ENCODE data around the gene C1R. TPM values are rescaled to one million over a fixed set of nuclear protein-coding genes. Genes with fewer than 3 reads are reported as not detected.

The C1R gene
- total RNA-seq (2021; fragmentation: NEBNext Ultra II Directional; extraction: Animal tissue kit (Norgen Biotek cat#: 25700)) (6.9 and 7.7 TPM in 2 replicates), polyA plus RNA-seq (2011; rRNA removed) (16.3 and 19.3 TPM in 2 replicates), polyA minus RNA-seq (2011; rRNA and poly(A)+ RNA removed) (12.8 and 12.9 TPM in 2 replicates)
- polyA plus RNA-seq (2011; cell fraction: cytosol; rRNA removed): 18.6 TPM
- 26.5 TPM for polyA plus RNA-seq (2011; cell fraction: nucleus; rRNA removed)
- 7.2 to 11.4 TPM (median 9.5 TPM) in 4 replicates for polyA plus RNA-seq (2012, experiment 1 of 2)
- polyA plus RNA-seq (2012, experiment 2 of 2): 7.6 TPM
- 9.3 TPM for polyA plus RNA-seq (2013, experiment 1 of 2)
- polyA plus RNA-seq (2013, experiment 2 of 2): 7.6 TPM
- polyA minus RNA-seq (2011; cell fraction: cytosol; rRNA and poly(A)+ RNA removed): 3.0 TPM
- polyA minus RNA-seq (2011; cell fraction: nucleus; rRNA and poly(A)+ RNA removed): 5.2 TPM
- long read RNA-seq, experiment 1, partial matches to known transcripts: 1 of 3 reads
- long read RNA-seq, experiment 1, other reads (novel, unspliced or antisense): 0 of 3 reads
- long read RNA-seq, experiment 2, partial matches to known transcripts: 0 of 3 reads
- long read RNA-seq, experiment 2, other reads (novel, unspliced or antisense): 0 of 3 reads

GRCh38 chr12:7092229-7092985 lies at the start of gene C1R:
TSS of gene C1R (minus strand) at chr12:7092445. CDS start at chr12:7092388, 57 bp downstream.
- Histone ChIP-seq H2BK5ac (ENCODE audit: low read depth, low read length) (peak within 1 kb of the TSS; percentile 84; the same call in 1 of the 2 replicates), H2BK20ac (ENCODE audit: low read length) (peak within 1 kb of the TSS; percentile 75), H3K14ac (ENCODE audit: insufficient read length) (no peak within 1 kb of the TSS), H4K91ac (replicated peaks; ENCODE audit: insufficient read length, low read length) (peak within 1 kb of the TSS; percentile 75), H2BK120ac (replicated peaks; ENCODE audit: low read depth, low read length) (no peak within 1 kb of the TSS), H2BK12ac (ENCODE audit: low read depth, low read length) (peak within 1 kb of the TSS; percentile 99), H3K36me3 (ENCODE audit: control insufficient read depth in 2 of 4, insufficient read depth in 4 of 4, low read length in 3 of 4) (no peaks in the 10 kb centered on the region), H4K20me1 (replicated peaks in 1 of 2; ENCODE audit: control insufficient read depth in 1 of 2, insufficient read depth in 2 of 2, low read length in 2 of 2) (peaks cover 0 to 1% of the 10 kb centered on the region in 2 experiments), H3K27ac (ENCODE audit: low read depth, low read length) (no peak within 1 kb of the TSS), H4K5ac (ENCODE audit: insufficient read length, low read depth, low read length) (no peak within 1 kb of the TSS), H3K23ac (ENCODE audit: insufficient read length) (no peak within 1 kb of the TSS), H3K79me2 (ENCODE audit: control insufficient read depth in 1 of 2, insufficient read depth in 2 of 2, low read length in 2 of 2) (no peaks in the 10 kb centered on the region), H3K79me1 (ENCODE audit: low read depth, low read length) (no peaks in the 10 kb centered on the region), H3K56ac (replicated peaks; ENCODE audit: insufficient read length, low read depth, low read length) (no peak within 1 kb of the TSS), H2AFZ (ENCODE audit: low read length) (peak within 1 kb of the TSS; percentile 87), H2AK5ac (ENCODE audit: low read depth, low read length) (0 out of 2 replicates have a peak within 1 kb of the TSS, but pooled peaks have one; percentile 65), H3K4ac (replicated peaks; ENCODE audit: insufficient read length, low read depth, low read length) (peak within 1 kb of the TSS; percentile 61), H4K8ac (ENCODE audit: extremely low read depth, insufficient read depth, low read length) (peak within 1 kb of the TSS; percentile 66), H3K27me3 (replicated peaks in 1 of 4; ENCODE audit: control insufficient read depth in 3 of 4, extremely low read depth in 1 of 4, insufficient read depth in 3 of 4, low read length in 3 of 4) (no peaks in the 10 kb centered on the region; a peak in 1 of 7 replicates), H3K18ac (ENCODE audit: extremely low read depth, low read length) (peak within 1 kb of the TSS; percentile 84; the same call in 1 of the 2 replicates), H3K4me2 (ENCODE audit: insufficient read depth in 1 of 2, low read depth in 2 of 2, low read length in 2 of 2) (peak within 1 kb of the TSS; percentile 58 to 84), H3K9me3 (ENCODE audit: insufficient read depth in 2 of 2, low read depth in 1 of 2, low read length in 1 of 2) (no peaks in the 10 kb centered on the region), H3K9ac (replicated peaks in 1 of 4; ENCODE audit: extremely low read depth in 1 of 4, low read depth in 3 of 4, low read length in 3 of 4) (no peak within 1 kb of the TSS; a peak in 1 of 7 replicates), H3K4me1 (replicated peaks in 1 of 4; ENCODE audit: control insufficient read depth in 3 of 4, insufficient read depth in 4 of 4, low read length in 3 of 4) (peaks cover 7 to 21% (median 16%) of the 10 kb centered on the region in 4 experiments), H3K4me3 (ENCODE audit: extremely low read depth in 1 of 4, insufficient read depth in 2 of 4, low read depth in 3 of 4, low read length in 4 of 4) (peak within 1 kb of the TSS in 2 of 4 experiments; percentile 25 to 49; a peak in 2 of 8 replicates), H3K23me2 (ENCODE audit: low read depth, low read length) (peaks cover 1% of the 10 kb centered on the region; the same call in 1 of the 2 replicates), H2BK15ac (ENCODE audit: low read length) (peak within 1 kb of the TSS; percentile 76; the same call in 1 of the 2 replicates)
- ChIA-PET CTCF (ENCODE audit: partially characterized antibody) (interaction anchor here (0.6 to 4.0 kb wide), 18 partner anchors 9 to 129 kb away, joined by 3 to 34 read pairs (median 3); partner anchors contain the start of genes C1RL and LPCAT3), POLR2A (ENCODE audit: partially characterized antibody) (interaction anchor here (1.0 to 5.6 kb wide), 5 partner anchors 10 to 148 kb away, joined by 3 to 42 read pairs (median 12); partner anchors contain the start of genes C12orf57, C1RL, LPCAT3 and RNU7-1)
- DNase-seq (ENCODE audit: low read depth in 1 of 2, low spot score in 2 of 2) (peak in 1 of 2 experiments; percentile 85), FAIRE-seq (peak; percentile 88)
- WGBS, 2 experiments (ENCODE audit: extremely low coverage in 1 of 2, insufficient coverage in 1 of 2, insufficient read length in 1 of 2, insufficient replicate concordance in 2 of 2, low coverage in 1 of 2, low lambda C conversion rate in 2 of 2, missing lambda C conversion rate in 1 of 2): 47% methylated on average over 16 of the region's 16 CpGs; no CpG with 5 or more reads in 1 of the 2 experiments
- TF ChIP-seq CTCF (IDR thresholded peaks at IDR 0.05; ENCODE audit: control extremely low read depth in 1 of 3, insufficient read depth in 1 of 3, low read depth in 1 of 3, low read length in 3 of 3) (peak; percentile 73 to 80 (median 75)), SIN3A (conservative IDR thresholded peaks at IDR 0.05 in 1 of 2, IDR thresholded peaks at IDR 0.05 in 1 of 2; ENCODE audit: low read depth in 1 of 2, low read length in 2 of 2) (no peak), TAF7 (optimal IDR thresholded peaks at IDR 0.05; ENCODE audit: borderline replicate concordance, low read depth, low read length) (peak; percentile 43), RAD21 (IDR thresholded peaks at IDR 0.05 in 1 of 2, conservative IDR thresholded peaks at IDR 0.05 in 1 of 2; ENCODE audit: low read depth in 2 of 2, low read length in 2 of 2) (peak; percentile 60 to 75)
